CD4-positive, alpha-beta T cell treated with Interferon gamma for 1 hour (primary cell): ENCODE measurements around the gene CEND1.

Experiments used
- DNase-seq: peaks from one replicate; pipeline ENCODE4 v3.0.0-alpha.2; 2020

The CEND1 gene

DNA sequence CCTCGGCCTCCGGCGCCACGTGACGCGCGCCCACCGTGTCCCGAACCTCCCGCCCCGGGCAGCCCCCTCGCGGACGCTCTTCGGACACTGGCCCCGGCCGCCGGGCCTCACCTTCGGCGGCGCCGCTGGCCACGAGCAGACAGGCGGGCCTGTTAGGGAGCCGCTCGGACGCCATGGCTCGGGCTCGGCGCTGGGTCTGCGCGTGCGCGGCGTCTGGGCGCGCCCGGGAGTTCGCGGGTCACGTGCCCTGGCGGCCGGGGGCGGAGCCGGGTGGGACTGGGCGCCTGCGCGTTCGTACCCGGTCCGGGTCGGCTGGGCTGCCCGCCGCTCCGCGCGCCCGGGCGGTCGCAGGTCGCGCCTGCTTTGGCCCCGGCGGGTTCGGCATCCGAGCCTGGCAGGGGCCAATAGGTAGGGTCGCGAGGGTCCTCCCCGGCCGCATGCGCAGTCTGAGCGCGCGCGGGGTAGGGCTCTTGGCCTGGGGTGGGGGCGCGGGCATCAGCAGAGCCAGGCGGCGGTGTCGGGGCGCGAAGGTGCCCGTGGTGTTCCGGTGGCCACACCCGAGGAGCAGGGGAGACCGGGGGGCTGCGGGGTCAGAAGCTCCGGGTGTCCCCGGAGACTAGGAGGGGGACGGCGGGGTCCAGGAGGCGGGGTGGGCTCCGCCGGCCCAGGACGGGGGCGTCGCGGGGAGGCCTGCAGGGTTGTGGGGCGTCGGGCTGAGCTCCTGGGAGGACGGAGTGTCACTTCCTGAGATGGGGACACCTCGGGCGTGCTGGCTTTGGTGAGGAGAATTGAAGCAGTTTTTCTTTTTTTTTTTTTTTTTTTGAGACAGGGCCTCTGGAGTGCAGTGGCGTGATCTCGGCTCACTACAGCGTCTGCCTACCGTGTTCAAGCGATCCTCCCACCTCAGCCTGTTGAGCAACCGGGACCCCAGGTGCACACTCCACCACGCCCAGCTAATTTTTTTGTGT is 12.3 kb downstream of the CEND1 start, which contains the start of gene GATD1:
Gene GATD1 (minus strand): TSS at position 200 of the 968 bp plus-strand sequence. CDS start 25 bp downstream, at position 175.
- DNase-seq, result peak; percentile 90

DNA sequence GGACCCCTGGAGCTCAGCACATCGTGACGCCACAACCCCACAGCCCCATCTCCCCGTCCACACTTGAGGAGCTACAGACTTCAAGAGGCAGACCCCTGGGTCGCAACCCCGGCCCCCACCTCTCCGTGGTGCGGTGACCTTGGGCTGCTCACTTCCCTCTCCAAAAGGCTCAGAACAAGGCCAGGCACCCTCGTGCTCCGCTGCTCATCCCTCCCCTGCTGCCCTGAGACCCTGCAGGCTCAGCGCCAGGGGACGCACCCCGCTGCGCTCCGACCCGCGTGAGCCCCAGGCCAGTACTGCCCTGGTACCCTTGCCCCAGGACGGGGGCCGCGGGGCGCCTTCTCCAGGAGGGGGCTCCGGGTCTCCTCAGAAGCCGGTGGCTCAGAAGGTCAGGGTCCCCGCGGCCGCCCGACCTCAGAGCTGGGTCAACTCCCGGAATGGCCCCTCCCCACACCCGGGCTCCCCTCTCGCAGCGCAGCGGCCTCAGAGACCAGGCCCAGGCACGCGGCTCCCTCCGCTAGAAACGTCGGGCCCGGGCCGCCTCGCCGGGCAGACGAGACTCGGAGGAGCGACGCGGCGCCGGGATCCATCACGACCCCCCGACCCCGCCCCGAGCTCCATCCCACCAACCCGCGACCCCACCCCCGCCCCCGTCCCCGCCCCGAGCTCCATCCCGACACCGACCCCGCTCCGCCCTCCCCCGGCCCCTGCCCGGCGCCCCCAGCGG is 13.2 kb downstream of the CEND1 start:
- peak; percentile 7 for DNase-seq

DNA sequence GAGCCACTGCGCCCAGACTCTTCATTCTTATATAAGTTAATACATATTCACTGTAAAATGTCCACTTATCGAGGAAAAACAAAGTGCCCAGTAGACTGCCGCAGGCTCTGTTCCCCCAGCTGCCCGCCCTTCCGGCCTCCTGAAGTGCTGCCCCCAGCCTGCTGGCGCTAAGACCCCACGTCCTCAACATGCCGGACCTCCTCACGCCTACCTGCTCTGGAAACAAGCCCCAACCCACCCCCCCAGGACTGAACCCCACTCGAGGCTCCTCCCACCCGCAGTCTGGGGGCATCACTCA is 13.7 kb downstream of the CEND1 start:
- DNase-seq, result no peak

DNA sequence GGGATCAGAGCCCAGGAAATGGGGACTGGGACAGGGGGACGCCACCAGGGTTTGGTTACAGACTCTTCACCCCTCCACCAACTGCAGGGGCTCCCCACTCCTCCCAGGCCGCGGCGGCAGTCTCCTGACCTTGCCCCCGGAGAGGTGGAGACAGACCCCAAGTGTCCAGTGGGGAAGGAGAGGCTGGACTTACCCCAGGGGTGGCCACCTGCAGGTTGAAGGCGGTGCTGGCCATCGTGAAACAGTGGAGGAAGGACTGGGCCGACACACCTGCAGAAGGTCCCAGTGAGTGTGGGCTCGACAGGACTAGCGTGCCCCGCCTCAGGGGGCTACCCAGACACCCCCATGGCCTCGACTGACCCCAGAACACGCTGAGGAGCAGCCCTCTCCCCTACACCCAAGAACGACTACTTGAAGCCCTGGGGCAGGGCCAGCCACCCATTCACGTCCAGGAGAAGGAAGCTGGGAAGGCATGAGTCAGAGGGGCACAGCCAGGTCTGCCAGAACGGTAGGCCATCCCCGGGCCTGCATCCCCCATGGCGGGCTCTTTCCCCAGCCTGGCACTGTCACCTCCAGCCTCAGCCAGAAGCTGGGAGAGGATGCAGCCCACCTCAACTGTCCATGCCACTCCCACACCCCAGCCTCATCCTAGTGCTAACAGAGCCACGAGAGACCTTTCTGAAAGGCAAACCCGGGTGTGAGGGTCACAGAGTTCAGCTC is 14.9 kb downstream of the CEND1 start:
- DNase-seq, result no peak

DNA sequence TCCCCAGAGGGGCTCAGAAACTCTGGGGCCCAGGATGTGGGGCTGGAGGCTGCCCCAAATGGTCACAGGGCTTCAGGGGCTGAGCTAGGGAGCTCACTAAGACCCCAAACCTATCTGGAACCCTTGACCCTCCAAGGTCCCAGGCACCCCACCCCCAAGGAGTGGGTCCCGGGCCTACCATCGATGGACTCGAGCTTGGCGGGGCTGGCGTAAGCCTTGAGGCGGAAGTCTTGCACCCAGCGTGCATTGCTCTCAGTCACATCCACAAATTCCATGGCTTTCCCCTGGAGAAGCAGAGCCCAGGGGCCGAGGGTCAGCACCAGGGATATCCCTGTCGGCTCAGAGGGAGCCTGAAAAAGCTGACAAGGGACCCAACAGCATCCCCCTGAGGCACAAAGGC is 16.1 kb downstream of the CEND1 start:
- DNase-seq, result no peak

DNA sequence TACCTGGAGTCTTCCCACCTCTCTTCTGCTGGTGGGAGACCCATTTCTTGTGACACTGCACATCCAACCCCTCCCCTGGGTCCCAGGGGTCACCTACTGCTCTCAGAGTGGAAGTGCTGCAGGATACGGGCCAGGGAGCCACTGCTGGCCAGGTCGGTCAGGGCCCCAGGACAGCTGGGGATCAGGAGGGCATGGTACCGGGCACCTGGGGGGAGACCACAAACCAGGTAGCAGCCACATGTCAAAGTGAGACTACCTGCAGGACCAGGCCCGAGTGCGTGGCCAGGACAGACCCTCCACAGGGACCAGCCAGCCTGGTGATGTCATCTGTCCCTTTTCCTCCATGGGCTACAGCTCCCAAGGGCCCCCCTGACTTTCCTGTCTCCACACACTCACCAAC is 16.5 kb downstream of the CEND1 start:
- DNase-seq, result no peak

DNA sequence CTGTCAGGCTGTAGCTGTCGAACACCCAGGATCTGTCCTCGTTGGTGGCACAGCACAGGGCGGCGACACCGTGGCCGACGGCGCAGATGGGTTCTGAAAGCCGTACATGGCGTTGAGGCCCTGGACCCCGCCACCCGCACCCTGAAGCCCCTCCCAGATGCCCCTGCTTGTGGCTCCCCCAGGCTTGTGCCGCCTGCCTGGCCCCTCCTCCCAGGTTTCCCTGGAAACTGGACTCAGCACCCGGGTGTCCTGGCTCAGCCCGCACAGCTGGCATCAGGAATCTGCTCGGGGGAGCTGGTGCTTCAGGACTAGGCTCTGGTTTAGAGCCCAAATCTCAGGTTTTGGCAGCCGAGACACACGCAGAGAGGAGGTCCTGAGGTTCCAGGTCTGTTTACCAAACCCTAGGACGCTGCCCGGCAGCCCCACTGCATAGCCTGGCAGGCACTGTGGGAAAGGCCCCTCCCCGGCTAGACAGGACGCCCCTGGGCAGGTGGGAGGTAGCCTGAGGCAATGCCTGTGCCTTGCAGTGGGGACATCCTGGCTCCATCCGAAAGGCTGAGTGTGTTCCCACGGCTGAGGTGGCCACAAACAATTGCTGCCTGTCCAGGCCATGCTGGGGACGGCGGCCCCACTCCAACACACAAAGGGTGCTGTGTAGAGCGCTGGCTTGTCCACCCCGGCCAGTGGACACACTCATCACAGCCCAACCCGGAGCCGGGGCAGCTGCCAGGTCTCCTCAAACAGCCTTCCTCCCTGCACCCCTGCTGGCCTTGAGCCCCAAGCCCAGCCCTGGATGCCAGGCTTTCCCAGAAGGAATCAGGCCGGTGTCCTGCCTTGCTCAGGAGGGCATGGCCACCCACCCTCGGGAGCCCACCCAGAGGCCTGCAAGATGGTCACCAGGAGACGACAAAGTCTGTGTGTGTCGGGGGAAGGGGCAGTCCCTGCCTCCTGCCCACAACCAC is 17.2 kb downstream of the CEND1 start:
- no peak for DNase-seq

DNA sequence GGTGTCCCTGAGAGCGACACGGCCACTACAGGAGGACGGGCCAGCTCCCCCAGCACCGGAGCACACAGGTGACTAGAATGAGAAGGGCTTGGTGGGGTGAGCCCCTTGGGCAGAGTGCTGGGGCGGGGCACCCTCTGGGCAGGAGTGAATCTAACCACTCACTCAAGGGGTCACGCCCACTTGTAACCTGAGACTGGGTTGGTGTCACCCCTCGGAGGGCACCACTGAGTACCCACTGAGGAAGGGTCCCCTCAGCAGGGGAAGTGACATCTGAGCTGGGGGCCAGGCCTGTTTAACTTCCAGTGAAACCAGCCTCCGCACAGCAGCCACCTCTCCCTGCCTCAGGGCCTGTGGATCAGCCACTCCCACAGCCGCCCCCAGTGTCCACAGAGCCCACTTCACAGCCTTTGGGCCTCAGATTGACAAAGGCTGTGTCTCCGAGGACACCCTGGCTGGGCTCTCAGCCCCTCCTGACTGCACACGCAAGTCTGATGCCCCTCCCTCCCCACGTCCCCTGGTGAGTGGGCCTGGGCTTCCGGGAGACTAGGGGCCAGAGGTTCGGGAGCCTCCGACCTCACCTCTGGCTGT is 18.2 kb downstream of the CEND1 start:
- DNase-seq, result no peak

DNA sequence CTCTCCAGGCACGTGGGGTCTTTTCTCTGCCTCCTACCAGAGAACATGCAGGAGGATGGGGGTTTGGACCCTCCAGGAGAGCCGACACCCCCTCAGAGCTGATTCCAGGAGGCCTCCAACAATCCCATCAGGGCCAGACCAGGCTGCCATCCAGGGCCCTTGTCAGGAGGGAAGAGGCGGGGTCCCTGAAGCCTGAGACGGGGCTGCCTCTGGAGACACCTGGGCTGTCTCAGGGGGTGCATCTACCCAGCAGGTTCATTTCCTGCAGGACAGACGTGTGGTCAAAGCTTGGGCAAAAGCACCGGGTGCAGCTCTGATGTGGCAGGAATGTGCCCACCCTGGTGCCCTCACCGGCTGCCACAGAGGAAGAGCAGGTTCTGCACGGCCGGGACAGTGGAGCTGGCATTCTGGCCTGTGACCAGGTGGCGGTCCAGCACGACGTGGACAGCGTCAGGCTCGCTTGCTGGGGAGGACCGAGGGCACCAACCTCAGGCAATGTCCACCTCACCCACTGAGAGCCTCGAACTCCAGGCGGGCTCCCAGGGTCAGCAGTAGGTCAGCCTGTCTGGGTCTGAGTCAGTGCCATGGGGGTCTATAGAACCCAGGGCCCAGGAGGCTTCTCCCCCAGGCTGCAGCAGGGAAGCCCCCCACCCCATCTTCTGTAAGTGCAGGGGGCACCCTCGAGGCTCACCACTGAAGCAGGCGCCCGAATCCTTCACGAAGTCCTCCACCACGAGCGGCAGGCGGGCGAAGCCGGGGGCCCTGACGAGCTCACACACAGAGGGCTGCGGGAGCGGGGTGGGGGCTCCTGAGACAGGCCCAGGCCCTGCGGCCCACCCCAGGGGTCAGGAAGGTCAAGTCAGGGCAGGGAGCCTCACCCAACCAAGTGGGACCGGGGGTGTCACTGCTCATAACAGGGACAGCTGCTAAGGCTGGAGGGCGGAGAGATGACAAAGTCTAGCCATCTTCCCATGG is 19.0 kb downstream of the CEND1 start:
- DNase-seq, result no peak

DNA sequence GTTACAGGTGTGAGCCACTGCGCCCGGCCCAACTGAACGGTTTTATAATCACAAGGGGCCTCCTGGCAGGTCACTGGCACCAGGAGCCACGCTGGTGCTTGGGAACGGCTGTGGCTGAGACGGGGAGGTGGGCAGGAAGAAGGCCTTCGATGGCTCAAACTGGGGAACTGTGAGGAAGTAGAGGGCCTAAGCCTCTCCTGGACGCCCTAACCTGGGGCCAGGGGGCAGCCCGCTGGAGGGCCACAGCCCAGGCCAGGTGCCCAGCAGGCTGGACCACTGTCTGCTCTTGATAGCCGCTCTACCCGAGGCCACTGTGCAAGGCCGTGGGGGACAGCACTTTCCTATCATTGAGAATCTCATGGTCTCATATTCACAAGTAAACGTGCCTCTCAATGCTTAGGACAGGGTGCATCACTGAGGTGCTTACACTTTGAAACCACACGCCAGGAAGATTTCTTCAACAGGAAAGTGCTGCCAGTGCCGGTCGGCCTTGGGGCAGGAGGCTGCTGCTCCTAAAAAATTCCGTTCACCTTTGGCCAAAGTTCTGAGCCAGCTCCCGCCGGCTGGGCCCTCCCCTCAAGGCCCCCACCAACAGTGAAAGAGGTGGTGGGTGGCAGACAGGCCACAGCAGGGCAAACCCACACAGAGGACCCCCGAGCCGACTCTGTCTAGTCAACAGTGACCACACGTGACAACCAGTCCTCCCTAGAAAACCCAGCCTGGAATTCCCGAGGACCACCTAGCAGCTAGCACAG is 19.8 kb downstream of the CEND1 start:
- no peak for DNase-seq

DNA sequence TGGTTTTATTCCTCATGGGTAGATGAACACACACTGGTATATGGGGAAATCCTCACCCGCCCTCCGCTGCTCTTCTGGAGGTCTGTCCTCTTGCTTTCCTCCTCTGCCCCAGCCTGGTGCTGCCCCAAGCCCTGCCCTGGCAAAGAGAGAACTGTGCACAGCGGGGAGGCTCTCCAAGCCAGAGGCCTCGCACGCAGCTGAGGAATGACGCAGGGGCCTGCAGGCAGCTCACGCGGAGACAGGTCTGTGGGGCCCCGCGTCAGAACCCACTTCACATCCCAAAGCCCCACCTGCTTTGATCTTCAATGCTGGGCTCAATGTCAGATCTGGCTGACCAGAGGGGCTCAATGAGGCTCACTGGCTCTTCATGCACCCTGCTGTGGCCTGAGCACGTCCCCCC is 22.7 kb downstream of the CEND1 start:
- DNase-seq, result no peak

DNA sequence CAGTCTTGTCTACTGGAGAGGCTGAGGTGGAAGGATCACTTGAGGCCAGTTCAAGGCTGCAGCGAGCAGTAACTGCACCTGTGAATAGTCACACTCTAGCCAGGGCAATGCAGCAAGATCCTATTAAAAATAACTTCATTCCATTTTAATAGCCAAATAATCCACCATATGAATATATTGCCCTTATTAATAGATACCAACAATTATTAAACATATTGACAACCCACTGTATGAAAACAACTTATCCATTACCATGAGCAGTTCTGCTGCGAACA is 23.0 kb downstream of the CEND1 start:
- DNase-seq, result no peak

DNA sequence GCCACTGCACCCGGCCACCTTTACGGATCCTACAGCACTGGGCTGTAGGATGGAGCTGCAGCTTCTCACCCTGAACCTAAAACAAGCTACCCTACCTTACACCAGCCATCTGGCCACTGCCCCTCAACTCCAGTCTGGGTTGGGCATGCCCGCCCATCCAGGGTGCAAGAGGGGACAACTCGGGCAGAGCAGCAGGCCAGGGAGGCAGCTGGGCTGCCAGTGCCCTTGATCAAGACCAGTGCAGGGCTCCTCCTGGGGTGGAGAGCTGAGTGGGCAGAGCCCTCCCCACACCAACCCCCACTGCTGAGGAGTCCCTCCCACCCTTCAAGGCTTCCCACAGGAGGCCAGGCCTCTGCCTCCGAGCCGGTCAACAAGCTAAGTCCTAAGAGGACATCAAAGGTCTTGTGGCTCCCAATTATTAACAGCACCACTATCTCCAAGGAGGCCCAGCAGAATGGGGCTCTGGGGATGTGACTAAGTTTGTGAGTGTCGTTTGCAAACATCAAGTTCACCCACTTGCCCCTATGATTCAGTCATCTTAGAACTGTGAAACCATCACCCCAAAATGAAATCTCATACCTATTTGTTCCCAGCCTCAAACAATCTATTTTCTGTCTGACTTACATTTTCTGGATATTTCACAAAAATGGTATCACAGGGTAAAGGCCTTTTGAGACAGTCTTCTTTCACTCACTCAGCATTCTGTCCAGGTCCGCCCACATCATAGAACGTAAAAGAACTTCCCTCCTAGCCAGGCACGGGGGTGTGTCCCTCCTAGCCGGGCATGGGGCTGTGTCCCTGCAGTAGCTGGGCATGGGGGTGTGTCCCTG is 23.6 kb downstream of the CEND1 start:
- DNase-seq, result no peak

DNA sequence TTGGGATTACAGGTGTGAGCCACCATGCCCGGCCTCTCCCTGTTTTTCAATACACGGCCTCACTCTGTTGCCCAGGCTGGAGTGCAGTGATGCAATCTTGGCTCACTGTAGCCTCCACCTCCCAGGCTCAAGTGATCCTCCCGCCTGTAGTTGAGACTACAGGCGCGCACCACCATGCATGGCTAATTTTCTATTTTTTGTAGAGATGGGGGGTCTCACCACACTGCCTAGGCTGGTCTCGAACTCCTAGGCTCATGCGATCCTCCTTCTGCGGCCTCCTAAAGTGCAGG is 24.1 kb downstream of the CEND1 start:
- DNase-seq, result no peak

DNA sequence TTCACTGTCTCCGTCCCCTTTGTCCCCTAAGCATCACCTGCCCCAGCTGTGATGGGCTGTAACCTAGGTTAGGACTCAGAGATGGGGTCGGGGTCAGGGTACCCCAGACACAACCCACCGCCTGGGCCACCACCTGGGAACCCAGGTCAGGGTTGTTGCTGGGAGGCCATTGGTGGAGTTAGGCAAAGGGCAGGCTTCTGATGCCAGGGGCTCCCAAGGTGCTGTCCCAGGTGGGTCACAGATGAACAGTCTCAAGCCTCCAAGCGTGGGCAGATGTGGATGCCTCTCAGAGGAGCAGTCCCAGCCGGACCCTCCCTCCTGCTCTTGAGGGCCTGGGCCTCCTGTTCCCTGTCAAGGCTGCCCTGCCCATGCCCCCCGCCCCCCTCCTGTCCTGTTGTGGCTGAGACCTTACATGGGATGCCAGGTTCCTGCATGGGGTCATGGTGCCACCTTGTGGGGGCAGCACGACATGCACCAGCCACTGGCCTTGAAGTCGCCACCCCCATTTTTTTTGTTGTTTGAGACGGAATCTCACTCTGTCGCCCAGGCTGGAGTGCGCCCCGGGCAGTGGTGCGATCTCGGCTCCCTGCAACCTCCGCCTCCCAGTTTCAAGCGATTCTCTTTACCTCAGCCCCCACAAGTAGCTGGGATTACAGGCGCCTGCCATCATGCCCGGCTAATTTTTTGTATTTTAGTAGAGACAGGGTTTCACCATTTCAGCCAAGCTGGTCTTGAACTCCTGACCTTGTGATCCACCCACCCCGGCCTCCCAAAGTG is 24.7 kb downstream of the CEND1 start:
- DNase-seq, result peak; percentile 73

DNA sequence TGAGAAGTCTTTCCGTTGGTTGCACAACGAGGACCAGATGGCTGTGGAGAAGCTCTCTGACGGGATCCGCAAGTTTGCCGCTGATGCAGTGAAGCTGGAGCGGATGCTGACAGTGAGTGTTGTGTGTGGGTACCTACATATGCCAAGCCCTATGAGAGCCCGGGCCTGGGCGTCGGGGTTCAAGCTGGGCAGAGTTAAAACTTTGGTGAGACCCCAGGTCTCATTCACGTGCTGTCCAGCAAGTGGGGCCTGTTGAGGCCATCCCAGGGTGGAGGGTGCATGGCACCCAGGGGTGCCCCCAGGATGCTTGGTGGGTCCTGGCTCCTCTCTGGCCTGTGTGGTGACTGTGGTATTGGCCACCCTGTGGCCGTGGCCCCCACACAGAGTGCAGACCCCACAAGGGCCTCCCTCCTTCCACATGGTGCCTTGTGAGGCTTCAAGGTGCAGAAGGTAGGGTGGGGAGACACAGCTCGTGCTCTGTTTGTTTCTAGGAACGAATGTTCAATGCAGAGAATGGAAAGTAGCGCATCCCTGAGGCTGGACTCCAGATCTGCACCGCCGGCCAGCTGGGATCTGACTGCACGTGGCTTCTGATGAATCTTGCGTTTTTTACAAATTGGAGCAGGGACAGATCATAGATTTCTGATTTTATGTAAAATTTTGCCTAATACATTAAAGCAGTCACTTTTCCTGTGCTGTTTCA is 25.4 kb downstream of the CEND1 start:
- DNase-seq, result no peak

DNA sequence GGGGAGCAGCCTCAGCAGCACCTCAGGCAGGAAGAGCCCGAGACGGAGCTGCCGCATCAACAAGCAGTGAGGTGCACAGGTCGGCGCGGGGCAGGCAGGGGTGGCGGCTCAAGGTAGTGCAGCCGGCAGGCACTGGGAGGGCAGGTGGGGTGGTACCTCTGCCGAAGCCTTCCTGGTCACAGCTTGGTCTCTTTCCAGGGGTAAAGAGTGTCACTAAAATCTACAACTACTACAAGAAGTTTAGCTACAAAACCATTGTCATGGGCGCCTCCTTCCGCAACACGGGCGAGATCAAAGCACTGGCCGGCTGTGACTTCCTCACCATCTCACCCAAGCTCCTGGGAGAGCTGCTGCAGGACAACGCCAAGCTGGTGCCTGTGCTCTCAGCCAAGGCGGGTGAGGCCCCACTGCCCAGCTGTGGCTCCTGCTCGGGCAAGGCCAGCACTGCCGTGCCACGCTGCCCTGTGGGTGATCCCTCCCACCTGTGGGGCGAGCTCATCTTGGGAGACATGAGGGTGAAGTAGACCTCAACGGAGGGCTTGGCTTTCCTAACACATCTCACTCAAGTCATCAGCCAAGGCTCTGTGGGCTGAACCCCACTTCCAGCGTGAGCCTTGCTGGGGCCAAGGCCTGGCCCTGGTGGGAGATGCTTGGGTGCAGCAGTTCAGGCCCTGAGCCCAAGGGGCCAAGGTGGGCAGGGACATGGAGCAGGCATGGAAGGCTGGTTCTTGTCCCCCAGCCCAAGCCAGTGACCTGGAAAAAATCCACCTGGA is 26.2 kb downstream of the CEND1 start:
- DNase-seq, result no peak
